SW480 (cell line): Measurements from ENCODE around the gene PMS1.
A peak's percentile ranks its signal among the peaks of the same experiment; 100 is the strongest.
"Not testable (repeated sequence)": the region's sequence is repeated elsewhere in the genome, so short reads cannot be mapped to it uniquely, and the experiment has no call there.

Experiments
- DNase-seq: peaks from one replicate; pipeline ENCODE4 v3.0.0-alpha.2; 2016; ENCODE audit warnings: low spot score

Gene PMS1

DNA sequence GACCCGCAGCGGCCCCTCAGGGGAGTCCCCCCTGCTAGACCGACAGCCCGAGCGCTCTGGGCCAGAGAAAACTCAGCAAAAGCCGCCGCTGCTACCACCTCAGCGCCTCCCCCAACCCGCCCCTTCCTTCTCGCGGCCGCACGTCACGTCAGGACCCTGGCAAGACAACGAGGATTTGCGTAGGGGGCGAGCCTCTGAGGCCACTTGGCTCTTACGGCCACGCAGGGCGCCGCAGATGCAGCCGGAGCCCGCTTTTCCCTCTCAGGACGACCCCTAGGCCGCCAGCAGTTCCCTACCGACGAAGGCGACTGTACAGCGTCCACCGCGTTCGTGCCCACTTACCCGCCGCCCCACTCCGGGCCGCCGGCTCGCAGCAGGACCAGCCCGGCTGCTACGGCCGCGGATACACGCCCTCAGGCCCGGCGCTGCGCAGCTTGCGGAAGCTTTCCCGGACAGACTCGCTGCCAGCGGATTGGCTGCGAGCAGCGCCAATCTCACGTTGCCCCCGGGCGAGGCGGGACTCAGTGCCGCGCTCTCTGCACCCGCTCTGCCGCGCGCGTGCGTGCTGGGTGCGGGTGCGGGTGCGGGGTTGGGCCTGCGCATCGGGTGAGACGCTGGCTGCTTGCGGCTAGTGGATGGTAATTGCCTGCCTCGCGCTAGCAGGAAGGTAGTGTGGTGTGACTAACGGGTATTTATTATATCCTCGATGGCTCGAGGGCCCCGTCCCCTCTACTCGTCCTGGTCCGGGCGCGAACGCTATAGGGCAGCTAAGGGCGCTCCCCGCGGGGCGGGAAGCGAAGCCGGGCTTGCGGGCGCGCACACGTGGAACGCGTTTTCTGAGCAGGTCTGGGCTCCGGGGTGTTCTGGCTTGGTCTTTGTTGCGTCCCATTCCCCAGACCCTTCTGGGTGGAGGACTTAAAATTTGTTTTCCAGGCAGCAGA lies at the start of gene PMS1, which contains the start of gene ORMDL1:
TSS of gene PMS1 (plus strand) at position 524 of the 941 bp plus-strand sequence. CDS start 7,360 bp downstream, outside the sequence.
TSS of gene ORMDL1 (minus strand) at position 413 of the 941 bp plus-strand sequence. CDS start 1,744 bp downstream, outside the sequence.
- DNase-seq: peak; percentile 92

DNA sequence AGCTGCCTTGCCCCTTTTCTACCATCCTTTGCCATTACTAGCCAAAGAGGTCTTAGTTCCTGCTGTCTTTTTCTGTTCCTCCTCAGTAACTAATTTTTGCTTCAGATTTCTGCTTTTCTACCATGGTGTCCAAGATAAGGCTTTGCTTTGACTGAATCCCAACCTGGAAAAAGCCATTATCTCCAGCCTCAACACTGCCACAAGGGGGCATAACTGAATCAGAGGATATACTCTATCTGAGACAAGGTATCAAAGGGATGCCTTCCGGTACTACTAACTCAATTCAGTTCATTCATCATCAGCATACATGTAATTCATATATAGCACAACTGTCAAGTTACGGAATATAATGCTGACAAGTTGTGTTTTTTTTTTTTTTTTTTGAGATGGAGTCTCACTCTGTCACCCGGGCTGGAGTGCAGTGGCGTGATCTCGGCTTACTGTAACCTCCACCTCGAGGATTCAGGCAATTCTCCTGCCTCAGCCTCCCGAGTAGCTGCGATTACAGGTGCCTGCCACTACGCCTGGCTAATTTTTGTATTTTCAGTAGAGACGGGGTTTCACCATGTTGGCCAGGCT lies 33.1 kb upstream of the PMS1 start:
- DNase-seq: peak; percentile 31

DNA sequence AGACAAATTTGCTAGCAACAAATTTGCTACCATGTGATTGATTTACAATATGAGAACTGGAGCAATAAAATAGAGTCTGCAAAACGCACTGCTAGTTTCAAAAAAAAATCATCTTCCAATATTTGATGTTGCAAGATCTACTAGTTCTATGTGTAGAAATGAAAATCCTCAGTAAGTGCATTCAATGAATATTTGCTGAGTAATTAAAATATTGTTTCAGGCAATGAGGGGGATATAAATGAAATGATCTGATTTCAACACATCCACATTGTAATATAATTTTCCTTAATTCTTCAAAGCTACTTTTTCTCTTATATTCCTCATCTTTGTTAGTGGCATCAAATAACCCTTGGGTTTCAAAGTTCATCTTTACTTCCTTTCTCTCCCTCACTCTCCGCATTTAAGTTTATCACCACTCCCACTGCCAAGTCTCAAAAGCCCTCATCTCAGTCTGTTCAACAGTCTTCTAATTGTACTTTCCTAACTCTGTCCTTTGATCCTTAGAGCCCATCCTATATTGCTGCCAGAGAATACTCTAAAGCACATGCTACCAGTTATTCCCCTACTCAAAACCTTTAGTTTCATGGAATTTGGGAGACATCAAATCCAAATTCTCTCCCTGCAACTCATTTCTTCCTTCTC lies 27.8 kb upstream of the PMS1 start:
- no peak for DNase-seq

DNA sequence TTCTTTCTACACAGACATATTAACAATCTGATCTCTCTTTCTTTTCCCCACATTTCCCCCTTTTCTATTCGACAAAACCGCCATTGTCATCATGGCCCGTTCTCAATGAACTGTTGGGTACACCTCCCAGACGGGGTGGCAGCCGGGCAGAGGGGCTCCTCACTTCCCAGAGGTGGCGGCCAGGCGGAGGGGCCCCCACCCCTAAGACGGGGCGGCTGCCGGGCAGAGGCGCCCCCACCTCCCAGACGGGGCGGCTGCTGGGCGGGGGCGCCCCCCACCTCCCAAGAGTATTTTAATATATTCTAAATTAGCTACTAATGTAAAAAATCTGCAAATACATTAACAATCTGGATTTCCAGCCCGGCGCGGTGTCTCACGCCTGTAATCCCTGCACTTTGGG lies 24.1 kb upstream of the PMS1 start:
- DNase-seq: not testable (repeated sequence)

DNA sequence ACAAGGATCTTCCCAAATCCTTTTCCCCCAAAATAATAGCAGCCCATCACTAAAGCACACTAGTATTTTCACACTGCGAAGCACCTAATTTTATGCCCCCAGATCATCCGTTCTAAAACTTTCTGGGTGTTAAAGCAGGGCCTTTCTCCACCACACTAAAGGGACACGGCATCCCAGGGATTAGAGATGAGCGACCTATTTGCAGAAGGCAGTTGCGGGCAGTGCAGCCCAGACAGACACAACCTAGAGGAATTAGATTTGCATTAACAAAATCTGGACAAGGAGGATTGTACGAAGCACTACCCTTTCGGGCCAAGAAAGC lies 22.1 kb upstream of the PMS1 start:
- no peak for DNase-seq

DNA sequence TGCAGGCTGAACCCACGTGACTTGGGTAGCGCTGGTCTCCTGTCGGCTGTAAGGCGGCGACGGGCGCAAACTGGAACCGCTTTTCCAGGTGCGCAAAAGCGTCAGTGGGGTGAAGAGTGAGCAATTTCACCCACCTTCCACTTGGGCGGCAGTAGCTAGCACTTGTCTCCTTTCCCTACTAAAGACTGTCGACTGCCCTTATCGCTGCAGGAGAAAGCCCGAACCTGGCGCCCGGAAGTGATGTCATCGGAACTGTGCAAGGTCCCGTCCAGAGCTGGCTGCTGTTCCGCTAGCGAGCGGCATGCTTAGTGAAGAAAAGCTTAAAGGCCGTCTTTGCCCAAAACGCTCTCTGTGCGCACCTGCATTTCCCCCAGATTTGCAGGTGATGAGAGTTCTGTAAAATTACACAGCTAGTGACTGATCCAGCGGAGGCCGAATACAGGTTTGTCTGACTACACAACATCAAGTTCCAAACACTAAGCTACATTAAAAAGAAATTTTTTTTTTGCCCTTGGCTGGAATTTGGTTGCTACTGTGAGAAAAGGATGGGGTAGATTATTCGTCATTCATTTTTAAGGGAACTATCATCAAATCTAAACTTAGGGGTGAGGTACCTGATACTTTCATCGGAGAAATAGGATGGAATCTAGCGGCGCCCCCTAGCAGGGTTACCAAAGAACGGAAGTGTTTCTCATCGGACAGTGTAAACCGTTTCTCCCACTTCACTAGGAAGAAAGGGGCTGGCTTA lies 21.5 kb upstream of the PMS1 start, which contains the start of gene OSGEPL1:
TSS of gene OSGEPL1 (minus strand) at position 242 of the 748 bp plus-strand sequence. CDS start 1,152 bp downstream, outside the sequence.
- DNase-seq: peak; percentile 98

DNA sequence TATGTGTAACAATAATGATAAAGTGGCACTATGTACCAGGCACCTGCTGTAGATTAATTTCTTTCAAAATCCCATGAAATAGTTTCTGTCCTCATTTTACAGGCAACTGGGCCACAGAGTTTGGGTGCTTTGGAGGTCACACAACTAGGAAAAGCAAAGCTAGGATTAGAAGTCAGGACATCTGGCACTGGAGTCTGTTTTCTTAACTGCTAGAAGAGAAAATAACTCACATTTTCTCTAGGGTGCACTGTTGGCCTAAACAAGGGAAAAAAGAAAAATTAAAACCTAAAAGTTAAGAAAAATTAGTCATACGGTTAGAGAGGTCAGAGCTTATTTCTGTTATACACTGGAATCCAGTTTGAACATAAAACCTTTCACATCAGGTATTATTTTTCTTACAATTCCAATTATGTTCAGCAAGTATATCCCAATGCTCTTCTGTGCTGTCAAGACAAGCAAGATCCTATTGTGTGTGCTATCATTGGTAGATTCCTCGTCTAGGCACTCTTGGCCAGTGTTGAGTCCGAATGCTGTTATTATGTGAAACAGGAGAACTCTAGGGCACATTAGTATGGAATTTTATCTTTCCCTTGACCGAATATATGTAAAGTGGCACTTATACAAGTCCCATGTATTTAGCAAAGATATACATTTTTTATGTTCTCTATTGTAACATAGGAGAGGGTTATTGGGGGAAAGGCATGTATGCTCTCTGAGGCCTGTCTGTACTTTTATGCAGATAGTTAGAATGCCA lies 20.2 kb upstream of the PMS1 start:
- no peak for DNase-seq

DNA sequence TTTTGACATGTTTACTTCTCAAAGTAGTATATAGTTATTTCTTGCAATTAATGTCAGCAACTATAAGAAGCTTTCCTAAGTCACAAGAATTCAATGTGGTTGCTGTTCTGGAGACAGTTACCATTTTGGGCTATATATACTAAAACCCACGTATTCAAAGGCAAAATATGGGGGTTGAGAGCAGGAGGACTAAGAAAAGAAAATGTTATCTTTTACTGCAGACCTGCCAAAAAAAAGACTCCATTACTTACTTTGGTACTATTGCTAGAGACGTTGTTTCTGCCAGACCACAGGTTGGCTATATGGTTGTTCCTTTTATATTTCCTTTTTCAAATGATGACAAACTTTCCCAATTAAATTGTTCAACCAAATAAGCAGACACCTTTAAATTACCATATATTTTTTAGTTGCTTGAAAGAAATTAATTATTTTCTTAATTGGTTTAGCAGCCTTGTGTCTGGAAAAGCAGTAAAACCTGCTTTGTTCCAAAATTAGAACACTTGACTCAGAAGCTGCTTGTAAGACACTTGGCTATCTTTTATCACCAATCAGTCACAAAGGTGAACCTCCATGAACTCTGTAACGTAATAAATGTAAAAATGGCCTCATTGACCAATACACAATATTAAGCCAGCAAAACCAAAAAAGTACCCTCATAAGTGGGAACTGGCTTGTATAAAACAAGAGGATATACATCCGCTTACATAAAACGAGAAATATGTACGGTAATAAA lies 13.5 kb upstream of the PMS1 start:
- DNase-seq: no peak

DNA sequence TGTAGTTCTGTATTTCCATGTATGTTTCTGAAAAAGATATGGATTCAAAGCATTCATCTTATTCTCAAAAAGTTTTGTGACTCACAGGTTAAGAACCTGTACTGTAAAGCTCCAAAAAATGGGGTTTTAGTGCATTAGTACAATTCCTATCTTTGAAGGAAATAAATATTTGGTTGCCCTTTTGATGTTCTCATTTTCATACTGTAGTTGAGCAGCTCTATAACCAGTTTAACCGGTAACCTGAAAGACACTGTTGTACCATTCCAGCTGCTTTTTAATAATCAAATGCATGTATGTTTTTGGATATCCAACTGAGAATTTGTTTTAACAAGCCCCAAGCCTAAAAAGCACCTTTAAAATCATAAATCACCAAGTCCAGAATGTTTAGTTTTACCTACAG lies 12.0 kb upstream of the PMS1 start:
- DNase-seq: no peak

DNA sequence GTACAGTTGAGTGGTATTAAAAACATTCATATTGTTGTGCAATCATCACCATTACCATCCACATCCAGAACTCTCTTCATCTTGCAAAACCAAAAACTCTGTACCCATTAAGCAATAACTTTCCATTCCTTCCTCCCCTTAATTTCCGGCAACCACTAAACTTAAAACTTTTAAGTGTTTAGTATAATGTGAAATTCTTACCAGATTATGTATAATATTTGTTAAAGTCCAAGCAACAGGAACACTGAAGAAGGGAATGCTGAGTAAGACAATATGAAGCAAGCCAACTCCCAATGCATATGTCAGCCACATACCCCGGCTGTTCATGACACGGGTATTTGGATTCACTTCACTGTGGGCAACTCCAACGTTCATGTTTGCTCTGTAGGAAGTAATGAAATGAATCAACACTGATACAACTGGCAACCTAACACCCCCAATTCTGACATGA lies 2.0 kb upstream of the PMS1 start:
- no peak for DNase-seq

DNA sequence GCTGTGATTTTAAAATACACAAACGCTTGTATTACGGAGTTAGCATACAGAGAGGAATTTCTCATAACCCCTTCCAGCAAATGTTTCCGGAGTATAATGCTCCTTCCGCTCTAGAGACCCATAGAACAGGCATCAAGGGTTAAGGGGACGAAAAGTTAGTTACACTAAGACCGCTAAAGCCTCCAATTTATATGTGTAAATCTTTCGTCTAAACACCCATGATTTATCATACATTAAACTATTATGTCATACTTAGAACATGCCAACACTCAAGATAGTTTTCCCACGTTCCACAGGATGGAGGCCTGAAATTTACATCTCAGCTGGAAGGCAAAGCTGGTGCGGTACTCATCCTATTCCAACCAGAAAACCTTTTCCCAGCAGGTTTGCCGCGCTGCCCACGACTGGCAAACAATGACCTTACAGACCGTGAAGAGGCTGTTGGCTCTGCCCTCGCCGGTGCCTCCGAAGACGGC lies 761 bp upstream of the PMS1 start:
- peak; percentile 36 for DNase-seq

DNA sequence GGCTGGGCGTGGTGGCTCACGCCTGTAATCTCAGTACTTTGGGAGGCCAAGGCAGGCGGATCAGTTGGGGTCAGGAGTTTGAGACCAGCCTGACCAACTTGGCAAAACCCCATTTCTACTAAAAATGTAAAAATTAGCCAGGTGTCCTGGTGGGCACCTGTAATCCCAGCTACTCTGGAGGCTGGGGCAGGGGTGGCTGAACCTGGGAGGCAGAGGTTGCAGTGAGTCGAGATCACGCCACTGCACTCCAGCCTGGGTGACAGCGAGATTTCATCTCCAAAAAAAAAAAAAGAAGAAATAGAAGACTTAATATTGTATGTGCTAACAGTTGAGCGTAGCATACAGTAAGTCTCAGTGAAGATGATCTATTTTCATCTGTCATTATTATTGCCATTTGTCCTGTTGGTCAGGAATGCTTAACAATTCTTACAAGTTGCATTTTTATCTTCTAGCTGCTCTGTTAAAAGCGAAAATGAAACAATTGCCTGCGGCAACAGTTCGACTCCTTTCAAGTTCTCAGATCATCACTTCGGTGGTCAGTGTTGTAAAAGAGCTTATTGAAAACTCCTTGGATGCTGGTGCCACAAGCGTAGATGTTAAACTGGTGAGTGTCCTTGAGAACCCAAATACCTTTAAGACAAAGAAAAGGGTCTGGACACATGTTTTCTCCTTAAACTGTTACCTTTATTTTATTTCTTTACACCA lies 7.2 kb downstream of the PMS1 start:
- DNase-seq: no peak

DNA sequence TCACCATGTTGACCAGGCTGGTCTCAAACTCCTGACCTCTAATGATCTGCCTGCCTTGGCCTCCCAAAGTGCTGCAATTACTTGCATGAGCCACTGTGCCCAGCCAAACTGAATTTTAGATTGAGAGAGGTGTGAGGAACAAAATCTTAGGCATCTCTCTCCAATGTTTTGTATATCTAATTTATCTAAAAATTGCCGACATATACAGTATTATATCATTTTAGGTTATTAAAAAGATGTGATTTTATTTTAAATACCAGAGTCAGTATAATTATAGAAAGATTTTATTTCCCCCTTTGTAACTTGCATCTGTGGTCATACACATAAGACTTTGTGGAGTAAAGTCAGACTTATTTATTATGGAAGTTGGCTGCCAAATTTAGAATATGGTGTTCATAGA lies 10.1 kb downstream of the PMS1 start:
- DNase-seq: no peak

DNA sequence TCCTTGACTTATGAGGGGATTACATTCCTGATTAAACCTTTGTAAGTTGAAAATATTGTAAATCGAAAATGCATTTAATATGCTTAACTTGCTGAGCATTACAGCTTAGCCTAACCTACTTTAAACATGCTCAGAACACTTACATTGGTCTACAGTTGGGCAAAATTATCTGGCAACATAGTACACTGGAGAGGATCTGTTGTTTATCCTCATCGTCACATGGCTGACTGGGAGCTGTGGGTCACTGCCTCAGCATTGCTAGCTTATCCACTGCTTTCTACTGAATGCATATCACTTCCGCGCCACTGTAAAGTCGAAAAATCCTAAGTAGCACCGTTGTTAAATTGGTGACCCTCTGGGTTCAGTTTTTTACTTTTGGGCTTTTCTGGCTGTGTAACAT lies 13.7 kb downstream of the PMS1 start:
- DNase-seq: no peak

DNA sequence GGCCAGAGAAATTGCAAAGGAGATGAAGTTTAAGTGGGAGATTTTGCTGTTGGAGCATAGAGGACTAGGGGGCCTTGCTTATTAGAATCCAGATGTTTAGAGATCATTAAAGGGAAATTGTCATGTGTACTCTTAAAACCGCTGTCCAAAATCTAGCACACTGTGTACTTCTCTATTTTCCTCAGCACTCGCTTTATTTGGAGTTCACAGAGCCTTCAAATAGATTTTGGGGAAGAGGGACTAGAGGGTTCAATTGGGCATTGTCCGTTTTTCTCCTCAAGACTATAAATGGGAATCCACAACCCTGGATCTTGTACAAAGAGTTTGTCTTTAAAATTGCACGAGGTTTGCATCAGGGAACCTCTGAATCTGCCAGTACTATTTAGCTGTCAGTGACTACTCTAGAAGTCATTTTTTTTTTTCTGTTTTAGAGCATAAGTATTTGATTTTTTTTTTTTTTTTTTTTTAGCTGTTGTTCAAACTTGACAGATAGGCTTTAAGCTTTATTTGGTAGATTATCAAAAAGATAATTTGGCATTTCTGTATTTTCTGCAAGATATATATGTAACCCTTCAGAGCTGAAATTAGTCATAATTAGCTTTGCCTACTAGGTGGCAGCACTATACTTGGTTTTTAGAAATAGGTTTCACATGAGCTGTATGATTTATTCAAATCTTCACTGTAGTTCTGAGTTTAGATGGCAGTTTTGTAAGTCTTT lies 14.2 kb downstream of the PMS1 start:
- peak; percentile 27 for DNase-seq

DNA sequence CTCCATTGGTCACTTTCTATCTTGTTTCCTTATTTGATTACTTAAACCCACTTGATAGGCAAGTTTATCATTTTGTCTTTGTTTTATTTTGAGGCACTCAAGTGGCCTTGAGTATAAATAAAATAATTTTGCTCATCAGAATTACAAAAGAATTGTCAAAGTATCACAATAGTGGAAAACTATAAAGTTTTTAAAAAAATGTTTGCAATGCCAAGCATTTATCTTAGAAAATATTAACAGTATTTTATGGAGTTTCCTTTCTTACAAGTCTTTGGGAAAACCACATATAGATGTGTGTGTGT lies 14.7 kb downstream of the PMS1 start:
- no peak for DNase-seq

DNA sequence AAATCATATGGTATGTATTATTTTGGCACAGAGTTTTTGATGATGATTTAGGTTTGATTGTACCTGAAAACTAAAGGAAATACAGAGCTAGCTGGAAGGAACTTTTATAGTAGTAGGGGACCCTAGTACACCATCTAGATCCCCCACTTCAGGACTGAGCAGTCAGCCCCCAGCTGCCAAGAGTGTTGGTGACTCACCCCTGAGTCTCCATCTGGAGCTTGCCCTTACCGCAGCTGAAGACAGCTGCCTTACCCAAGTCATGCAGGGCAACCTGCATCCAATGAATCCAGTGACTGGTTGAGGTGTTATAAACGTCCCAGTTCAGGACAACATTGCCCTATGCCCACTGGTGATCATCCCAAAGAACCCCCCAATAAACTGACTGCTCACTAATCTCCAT lies 15.3 kb downstream of the PMS1 start:
- DNase-seq: no peak

DNA sequence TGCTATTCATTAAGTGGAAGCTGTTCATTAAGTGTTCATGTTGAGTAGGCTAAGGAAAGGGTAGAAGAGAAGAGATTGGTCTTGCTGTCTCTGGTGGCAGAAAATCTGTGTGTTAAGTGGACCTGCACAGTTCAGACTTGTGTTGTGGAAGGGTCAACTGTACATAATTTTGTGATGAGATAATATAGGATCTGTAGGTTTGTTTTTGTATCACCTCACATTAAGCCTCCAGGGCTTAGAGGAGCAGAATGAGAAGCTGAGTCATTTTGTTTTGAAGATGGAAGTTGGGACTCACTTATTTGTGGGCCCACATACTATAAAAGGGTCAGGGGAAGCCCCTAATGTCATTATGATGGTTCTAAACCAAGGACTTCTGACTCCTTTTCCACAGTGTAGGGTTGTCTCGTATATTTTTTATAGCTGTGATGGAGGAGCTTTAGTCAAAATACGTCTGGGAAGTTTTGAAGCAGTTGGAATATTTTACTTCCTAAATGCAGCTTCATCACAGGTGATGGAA lies 18.2 kb downstream of the PMS1 start:
- no peak for DNase-seq

DNA sequence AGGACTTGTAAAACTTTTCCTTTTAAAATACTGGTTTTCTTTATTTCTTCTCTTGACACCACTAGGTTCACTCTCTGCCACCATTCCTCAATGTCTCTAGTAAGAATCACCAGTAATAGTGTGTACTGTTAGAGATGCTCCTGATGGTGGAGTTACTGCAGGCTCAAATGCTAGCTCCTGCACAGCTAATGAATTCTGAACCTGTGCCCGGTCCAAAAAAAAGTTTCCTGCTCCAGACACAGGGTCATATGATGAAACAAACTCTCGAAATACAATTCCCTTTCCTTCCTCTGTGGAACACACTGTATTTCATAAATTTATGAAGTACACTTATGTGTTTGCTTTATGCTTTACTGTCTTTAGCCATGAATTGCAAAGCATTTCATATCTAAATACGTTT lies 19.2 kb downstream of the PMS1 start:
- DNase-seq: no peak
